ENCODE measurements around the gene GMPR.

Gene GMPR

DNA sequence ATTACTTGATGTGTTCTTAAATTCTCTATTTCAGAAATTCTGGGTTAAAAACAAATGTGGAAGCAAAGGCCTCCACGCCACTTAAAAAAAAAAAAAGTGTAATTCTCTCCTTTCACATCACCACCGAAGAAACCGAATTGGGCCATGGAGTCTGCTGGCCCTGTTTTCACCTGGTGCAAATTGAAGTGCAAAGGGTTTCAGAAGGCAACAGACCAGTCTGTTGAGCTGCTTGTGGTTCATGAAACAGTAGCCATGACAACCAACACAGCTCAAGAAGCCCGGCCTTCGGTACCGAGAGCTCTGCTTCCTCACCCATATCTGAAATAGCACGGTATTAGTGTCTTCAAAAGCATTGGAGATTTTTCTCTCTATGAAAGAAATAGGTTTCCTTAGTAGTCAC is 63.1 kb downstream of the GMPR start:
- DNase-seq (ENCODE audit: low read depth) = peak; percentile 91
- H3K4me3 ChIP-seq (ENCODE audit: low read depth, low read length) = no peak overlapping the region
- TF ChIP-seq, protein P1, sequence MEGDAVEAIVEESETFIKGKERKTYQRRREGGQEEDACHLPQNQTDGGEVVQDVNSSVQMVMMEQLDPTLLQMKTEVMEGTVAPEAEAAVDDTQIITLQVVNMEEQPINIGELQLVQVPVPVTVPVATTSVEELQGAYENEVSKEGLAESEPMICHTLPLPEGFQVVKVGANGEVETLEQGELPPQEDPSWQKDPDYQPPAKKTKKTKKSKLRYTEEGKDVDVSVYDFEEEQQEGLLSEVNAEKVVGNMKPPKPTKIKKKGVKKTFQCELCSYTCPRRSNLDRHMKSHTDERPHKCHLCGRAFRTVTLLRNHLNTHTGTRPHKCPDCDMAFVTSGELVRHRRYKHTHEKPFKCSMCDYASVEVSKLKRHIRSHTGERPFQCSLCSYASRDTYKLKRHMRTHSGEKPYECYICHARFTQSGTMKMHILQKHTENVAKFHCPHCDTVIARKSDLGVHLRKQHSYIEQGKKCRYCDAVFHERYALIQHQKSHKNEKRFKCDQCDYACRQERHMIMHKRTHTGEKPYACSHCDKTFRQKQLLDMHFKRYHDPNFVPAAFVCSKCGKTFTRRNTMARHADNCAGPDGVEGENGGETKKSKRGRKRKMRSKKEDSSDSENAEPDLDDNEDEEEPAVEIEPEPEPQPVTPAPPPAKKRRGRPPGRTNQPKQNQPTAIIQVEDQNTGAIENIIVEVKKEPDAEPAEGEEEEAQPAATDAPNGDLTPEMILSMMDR (IDR thresholded peaks at IDR 0.05; ENCODE audit: insufficient read depth, low read depth, low read length, missing control alignments) = no peak

DNA sequence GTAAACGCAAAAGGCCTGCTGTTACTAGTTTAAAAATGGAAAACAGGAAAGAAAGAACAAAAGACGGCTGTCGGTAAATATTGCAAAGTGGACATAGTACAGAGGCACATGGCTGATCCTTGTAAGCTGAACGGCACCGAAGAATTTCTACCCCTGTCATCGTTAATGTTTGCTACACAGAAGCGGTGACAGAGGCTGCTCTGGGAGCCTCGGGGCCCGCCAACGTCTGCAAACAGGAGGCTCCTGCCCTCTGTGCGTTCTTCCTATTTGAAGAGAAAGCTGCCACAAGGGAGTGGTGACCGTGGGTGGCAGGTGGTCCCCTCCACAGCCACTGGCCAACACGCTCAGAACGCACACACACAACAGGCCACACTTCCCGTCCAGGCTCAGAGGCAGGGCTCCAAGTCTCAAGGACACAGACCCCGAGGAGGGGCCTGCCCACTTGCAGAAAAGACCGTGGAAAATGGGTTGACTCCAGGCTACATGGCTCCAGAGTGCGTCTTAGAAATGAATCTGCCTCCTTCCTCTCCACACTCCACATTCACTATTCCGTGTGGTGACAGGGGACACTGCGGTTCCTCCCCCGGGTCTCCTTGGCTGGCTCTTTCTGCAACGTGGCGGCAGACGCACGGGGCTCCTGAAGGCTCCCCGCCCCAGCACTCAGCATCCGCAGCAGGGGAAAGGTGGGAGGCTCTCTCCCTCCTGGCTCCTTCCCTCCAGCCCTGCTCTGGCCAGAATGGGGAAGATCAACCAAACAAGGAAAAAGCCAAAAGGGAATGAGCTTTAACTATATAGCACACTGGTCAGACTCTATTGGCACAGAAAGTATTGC is 64.5 kb downstream of the GMPR start:
- H3K4me3 ChIP-seq (ENCODE audit: low read depth, low read length) = no peak overlapping the region
- no peak for DNase-seq (ENCODE audit: low read depth)
- TF ChIP-seq, protein P1 (IDR thresholded peaks at IDR 0.05; ENCODE audit: insufficient read depth, low read depth, low read length, missing control alignments) = no peak

DNA sequence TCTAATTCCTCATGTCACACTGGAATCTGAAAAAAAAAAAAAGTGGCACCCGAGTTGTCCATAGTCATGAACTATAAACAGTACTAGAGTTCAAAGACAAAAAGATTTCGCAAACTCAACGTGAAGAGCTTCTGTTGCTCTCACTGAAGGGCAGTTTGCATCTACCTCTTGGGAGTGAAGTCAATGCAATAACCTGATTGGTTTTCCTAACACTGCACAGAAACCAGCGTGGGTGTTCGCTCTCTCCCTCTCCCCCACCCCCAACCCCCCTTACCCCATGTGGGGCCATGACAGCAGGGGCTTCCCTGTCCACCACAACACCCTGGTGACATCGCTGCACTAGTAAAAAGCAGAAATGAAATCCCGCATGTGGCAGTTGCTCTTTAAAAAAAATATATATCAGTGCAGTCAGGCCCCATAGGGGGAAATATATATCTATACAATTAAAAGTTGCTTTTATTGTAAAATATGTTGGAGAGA is 66.9 kb downstream of the GMPR start:
- TF ChIP-seq, protein P1 (IDR thresholded peaks at IDR 0.05; ENCODE audit: insufficient read depth, low read depth, low read length, missing control alignments) = no peak
- peak overlapping the region; percentile 40 for H3K4me3 ChIP-seq (ENCODE audit: low read depth, low read length)
- peak; percentile 89 for DNase-seq (ENCODE audit: low read depth)

DNA sequence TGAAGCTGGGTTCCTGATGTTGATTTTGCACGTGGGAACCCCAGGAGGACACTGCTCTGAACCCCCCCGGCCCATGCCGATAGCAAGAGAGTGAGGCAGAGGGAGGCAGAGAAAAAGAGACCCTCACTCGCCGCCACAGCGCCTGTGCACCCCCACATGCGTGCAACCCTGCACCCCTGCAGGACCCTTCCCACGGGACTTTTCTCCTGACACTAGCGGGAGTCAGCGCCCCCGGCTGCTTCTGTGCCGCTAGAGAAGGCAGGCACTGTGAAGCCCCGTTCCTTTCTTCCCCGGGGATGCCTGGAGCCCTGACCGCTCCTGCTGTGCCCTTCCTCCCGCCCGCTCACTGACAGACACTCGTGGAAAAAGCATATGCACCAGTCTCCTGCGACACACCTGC is 67.4 kb downstream of the GMPR start:
- no peak for DNase-seq (ENCODE audit: low read depth)
- TF ChIP-seq, protein P1 (IDR thresholded peaks at IDR 0.05; ENCODE audit: insufficient read depth, low read depth, low read length, missing control alignments) = no peak
- peak overlapping the region; percentile 40 for H3K4me3 ChIP-seq (ENCODE audit: low read depth, low read length)

DNA sequence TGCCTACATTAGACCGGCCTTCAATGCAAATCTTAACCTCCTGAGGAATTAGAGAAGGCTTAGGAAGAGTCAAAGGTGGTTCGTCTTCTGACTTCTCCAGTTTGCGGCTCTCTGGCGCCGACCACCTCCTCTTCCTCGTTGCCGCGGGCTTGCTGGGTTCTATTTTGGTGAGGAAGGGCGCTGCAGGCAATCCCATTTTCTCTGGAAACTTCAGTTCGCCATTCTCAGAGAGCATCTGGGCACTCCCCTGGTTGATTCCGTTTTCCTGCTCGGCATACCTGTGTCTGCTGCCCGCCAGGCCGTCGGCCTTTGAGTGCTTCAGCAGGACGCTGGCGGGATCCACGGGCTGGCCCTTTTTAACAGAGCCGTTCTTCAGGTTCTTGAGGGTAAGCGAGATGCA is 67.9 kb downstream of the GMPR start:
- peak overlapping the region; percentile 40 for H3K4me3 ChIP-seq (ENCODE audit: low read depth, low read length)
- TF ChIP-seq, protein P1 (IDR thresholded peaks at IDR 0.05; ENCODE audit: insufficient read depth, low read depth, low read length, missing control alignments) = no peak
- DNase-seq (ENCODE audit: low read depth) = no peak

DNA sequence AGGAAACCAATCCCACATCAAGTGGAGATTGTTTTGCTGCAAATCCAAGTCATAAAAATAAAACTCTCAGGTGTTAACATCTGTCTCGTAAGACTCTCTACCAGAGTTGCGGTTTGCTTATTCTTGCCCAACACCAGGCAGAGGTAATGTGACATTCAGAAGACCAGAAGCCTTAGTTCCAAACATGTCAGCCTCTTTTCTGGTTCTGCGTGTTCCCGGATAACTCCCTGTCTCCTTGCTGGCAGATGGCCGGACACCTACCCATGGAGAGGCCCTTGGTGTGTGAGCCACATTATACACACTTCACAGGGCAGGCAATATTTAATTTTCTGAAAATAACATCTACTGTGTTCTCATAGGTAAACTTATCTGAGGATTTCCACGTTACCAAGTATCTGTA is 73.4 kb downstream of the GMPR start:
- DNase-seq (ENCODE audit: low read depth) = no peak
- H3K4me3 ChIP-seq (ENCODE audit: low read depth, low read length) = no peak overlapping the region
- TF ChIP-seq, protein P1 (IDR thresholded peaks at IDR 0.05; ENCODE audit: insufficient read depth, low read depth, low read length, missing control alignments) = no peak
